SU-DHL-6 (cell line): ENCODE data around the gene TMEM52.

Experiments
- EZH2phosphoT487 ChIP-seq: fragments of 200-600 bp; sonication (generic), shearing (Covaris generic); conservative IDR thresholded peaks from 2 replicates; pipeline ENCODE4 v1.6.1; 2018; ENCODE audit warnings: mild to moderate bottlenecking, antibody characterized with exemption, low read length, moderate library complexity, mixed read lengths
- TF ChIP-seq, protein P1 (sequence below): fragments of 200-600 bp; sonication (generic); IDR thresholded peaks from one replicate; pipeline ENCODE4 v1.5.1; 2017; ENCODE audit warnings: antibody characterized with exemption, mild to moderate bottlenecking, low read length, moderate library complexity; ENCODE audit not compliant: insufficient read depth, poor library complexity, severe bottlenecking

GRCh38 chr1:1967151-1967550, 48.1 kb upstream of the TMEM52 start:
- TF ChIP-seq, protein P1, sequence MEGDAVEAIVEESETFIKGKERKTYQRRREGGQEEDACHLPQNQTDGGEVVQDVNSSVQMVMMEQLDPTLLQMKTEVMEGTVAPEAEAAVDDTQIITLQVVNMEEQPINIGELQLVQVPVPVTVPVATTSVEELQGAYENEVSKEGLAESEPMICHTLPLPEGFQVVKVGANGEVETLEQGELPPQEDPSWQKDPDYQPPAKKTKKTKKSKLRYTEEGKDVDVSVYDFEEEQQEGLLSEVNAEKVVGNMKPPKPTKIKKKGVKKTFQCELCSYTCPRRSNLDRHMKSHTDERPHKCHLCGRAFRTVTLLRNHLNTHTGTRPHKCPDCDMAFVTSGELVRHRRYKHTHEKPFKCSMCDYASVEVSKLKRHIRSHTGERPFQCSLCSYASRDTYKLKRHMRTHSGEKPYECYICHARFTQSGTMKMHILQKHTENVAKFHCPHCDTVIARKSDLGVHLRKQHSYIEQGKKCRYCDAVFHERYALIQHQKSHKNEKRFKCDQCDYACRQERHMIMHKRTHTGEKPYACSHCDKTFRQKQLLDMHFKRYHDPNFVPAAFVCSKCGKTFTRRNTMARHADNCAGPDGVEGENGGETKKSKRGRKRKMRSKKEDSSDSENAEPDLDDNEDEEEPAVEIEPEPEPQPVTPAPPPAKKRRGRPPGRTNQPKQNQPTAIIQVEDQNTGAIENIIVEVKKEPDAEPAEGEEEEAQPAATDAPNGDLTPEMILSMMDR = no peak
- no peak for TF ChIP-seq EZH2phosphoT487
